Measurements from ENCODE around the gene ITGB1BP1.
A peak's percentile ranks its signal among the peaks of the same experiment; 100 is the strongest.

ITGB1BP1 gene

DNA sequence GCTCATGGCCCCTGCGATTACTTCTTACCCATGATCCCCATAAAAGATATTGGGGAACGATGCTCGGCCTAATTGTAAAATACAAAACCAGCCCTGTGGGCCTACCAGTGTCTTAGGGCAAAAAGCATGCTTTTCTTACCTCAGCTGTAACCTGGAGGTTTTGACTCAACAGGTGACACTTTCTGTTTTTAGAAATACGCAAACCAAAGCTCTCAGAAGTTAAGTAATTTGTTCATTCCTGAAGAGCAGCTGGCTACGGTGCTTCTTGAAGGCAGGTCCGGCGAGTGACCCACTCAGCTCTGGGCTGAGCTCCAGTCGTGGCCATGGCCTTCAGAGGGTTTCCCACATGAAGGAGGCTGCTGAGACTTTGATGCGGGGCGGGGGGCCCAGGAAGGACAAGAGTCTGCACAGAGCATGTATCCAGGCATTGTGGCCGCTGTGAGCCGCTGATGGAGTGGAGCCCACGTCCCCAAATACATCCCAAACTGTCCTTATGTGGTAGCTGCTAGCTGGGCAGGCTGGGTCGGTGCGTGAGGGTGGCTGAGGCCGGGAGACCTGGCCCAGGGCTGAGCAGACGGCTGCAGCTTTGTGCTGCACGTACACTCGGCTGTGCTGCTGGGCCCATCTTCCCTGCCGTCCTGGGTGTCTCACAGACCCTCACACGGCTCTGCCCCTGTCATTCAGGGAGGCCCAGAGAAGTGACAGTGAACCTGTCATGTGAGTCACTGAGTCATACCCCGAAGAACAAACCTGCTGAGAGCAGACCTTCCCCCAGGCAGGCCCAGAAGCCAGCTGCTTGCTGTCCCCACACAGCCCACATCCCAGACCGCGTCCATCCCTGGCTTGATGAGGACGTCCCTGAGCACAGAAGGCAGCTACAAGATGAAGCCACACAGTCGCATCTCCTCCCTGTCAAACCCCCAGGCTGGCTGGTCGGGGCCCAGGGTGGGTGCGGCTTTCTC lies 34.1 kb downstream of the ITGB1BP1 start:
- H3K4me3 ChIP-seq (ENCODE audit: low read depth, low read length): no peak overlapping the region
- H3K36me3 ChIP-seq (ENCODE audit: insufficient read depth, low read length): peaks cover 44% of the 10 kb centered on the region; the same call in 1 of the 2 replicates

DNA sequence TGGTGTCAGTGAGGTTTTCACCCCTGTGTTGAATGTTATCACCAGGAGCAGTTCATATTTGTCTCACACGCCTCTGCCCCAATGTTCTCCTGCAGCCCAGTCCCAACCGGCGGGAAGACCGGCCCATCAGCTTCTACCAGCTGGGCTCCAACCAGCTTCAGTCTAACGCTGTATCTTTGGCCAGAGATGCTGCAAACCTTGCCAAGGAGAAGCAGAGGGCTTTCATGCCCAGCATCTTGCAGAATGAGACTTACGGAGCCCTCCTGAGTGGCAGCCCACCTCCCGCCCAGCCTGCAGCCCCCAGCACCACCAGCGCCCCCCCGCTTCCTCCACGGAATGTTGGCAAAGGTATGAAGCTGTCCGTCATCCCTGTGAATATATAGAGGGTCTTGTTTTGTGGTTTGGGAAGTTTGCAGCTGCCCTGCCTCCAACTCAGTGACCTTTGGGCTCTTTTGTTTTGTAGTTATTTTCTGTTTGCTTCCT lies 35.1 kb downstream of the ITGB1BP1 start:
- Histone ChIP-seq H3K27ac (ENCODE audit: low read depth, low read length) (no peak overlapping the region), H2AFZ (ENCODE audit: low read length, unreplicated experiment) (no peak overlapping the region), H3K4me1 (ENCODE audit: control insufficient read depth, insufficient read depth, low read length, unreplicated experiment) (peaks cover 12% of the 10 kb centered on the region), H3K79me2 (ENCODE audit: control insufficient read depth, insufficient read depth, low read length, unreplicated experiment) (no peaks in the 10 kb centered on the region), H3K27me3 (ENCODE audit: insufficient read depth, low read length) (no peaks in the 10 kb centered on the region), H3K4me3 (ENCODE audit: low read depth, low read length) (no peak overlapping the region), H3K36me3 (ENCODE audit: insufficient read depth, low read length) (peaks cover 43% of the 10 kb centered on the region; the same call in 1 of the 2 replicates)

More for the DNA sequence above, 34.1 kb downstream of the ITGB1BP1 start:
- H3K27me3 ChIP-seq (ENCODE audit: insufficient read depth, low read length): no peaks in the 10 kb centered on the region
- H2AFZ ChIP-seq (ENCODE audit: low read length, unreplicated experiment): no peak overlapping the region
- no peaks in the 10 kb centered on the region for H3K79me2 ChIP-seq (ENCODE audit: control insufficient read depth, insufficient read depth, low read length, unreplicated experiment)
- no peak overlapping the region for H3K27ac ChIP-seq (ENCODE audit: low read depth, low read length)
- peaks cover 12% of the 10 kb centered on the region for H3K4me1 ChIP-seq (ENCODE audit: control insufficient read depth, insufficient read depth, low read length, unreplicated experiment)

DNA sequence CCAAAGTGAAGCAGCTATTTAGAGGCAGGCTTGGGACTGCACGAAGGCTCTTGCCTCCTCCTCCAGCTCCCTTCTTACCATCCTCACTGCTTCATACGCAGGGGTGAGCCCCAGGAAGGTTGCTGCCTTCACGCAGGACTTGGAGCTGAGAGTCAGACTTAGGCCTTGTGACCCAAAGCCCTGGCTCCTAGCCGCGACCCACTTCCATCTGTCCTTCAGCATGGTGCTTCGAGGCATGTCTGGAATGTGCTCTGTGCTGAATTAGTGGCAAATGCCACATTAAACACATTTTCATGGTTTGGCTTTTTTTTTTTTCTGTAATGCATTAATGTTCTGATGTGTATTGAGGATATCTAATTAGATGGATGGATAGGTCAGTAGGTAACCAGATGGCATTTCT lies 37.5 kb downstream of the ITGB1BP1 start:
- Histone ChIP-seq H3K27ac (ENCODE audit: low read depth, low read length) (no peak overlapping the region), H3K4me3 (ENCODE audit: low read depth, low read length) (no peak overlapping the region), H3K79me2 (ENCODE audit: control insufficient read depth, insufficient read depth, low read length, unreplicated experiment) (no peaks in the 10 kb centered on the region), H2AFZ (ENCODE audit: low read length, unreplicated experiment) (no peak overlapping the region), H3K36me3 (ENCODE audit: insufficient read depth, low read length) (peaks cover 46% of the 10 kb centered on the region; the same call in 1 of the 2 replicates), H3K4me1 (ENCODE audit: control insufficient read depth, insufficient read depth, low read length, unreplicated experiment) (peaks cover 29% of the 10 kb centered on the region), H3K27me3 (ENCODE audit: insufficient read depth, low read length) (no peaks in the 10 kb centered on the region)

DNA sequence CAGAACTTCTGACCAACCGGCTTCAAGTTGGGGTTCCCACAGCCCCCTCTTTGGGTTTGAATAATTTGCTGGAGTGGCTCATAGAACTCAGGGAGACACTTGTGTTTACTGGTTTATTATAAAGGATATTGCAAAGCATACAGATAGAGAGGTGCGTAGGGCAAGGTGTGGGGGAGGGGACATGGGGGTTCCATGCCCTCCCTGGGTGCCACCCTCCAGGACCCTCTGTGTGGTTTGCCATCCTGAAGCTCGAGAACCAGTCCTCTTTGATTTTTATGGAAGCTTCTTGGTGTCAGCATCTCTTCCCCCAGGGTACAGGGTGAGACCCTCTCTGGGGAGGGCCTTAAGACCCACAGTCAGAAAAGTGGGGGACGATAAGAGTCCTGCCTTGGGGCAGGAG lies 38.8 kb downstream of the ITGB1BP1 start:
- Histone ChIP-seq H3K36me3 (ENCODE audit: insufficient read depth, low read length) (peaks cover 41% of the 10 kb centered on the region; the same call in 1 of the 2 replicates), H3K4me3 (ENCODE audit: low read depth, low read length) (no peak overlapping the region), H3K27ac (ENCODE audit: low read depth, low read length) (no peak overlapping the region), H3K4me1 (ENCODE audit: control insufficient read depth, insufficient read depth, low read length, unreplicated experiment) (peaks cover 39% of the 10 kb centered on the region), H3K79me2 (ENCODE audit: control insufficient read depth, insufficient read depth, low read length, unreplicated experiment) (no peaks in the 10 kb centered on the region), H2AFZ (ENCODE audit: low read length, unreplicated experiment) (no peak overlapping the region), H3K27me3 (ENCODE audit: insufficient read depth, low read length) (no peaks in the 10 kb centered on the region)

DNA sequence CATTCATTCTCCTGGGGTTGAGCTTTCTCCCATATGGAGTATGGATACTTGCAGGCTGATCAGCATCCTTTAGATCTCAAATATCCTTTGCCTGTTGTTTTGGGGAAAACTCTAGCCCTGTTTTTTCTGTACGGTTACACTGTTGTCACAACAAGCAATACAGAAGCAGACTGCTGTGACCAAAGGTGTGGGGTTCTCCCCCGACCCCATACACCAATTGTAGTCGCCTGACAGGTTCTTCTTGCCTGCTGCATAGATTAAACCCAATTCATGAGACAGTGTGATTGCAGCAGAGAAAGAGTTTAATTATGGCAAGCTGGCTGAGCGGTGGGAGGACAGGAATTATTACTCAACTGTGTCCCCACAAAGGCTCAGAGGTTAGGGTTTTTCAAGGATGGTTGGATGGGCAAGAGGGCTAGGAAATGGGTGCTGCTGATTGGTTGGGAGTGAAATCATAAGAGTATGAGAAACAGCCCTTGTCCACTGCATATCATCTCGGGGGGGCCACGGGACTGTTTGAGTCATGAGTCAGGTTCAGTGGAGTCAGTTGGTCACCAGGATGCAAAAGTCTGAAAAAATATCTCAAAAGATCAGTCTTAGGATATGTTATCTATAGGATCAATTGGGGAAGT lies 40.6 kb downstream of the ITGB1BP1 start:
- Histone ChIP-seq H3K27me3 (ENCODE audit: insufficient read depth, low read length) (no peaks in the 10 kb centered on the region), H3K27ac (ENCODE audit: low read depth, low read length) (no peak overlapping the region), H3K79me2 (ENCODE audit: control insufficient read depth, insufficient read depth, low read length, unreplicated experiment) (peaks cover 8% of the 10 kb centered on the region), H3K4me1 (ENCODE audit: control insufficient read depth, insufficient read depth, low read length, unreplicated experiment) (peaks cover 57% of the 10 kb centered on the region), H2AFZ (ENCODE audit: low read length, unreplicated experiment) (no peak overlapping the region), H3K36me3 (ENCODE audit: insufficient read depth, low read length) (peaks cover 38% of the 10 kb centered on the region; the same call in 1 of the 2 replicates), H3K4me3 (ENCODE audit: low read depth, low read length) (no peak overlapping the region)

DNA sequence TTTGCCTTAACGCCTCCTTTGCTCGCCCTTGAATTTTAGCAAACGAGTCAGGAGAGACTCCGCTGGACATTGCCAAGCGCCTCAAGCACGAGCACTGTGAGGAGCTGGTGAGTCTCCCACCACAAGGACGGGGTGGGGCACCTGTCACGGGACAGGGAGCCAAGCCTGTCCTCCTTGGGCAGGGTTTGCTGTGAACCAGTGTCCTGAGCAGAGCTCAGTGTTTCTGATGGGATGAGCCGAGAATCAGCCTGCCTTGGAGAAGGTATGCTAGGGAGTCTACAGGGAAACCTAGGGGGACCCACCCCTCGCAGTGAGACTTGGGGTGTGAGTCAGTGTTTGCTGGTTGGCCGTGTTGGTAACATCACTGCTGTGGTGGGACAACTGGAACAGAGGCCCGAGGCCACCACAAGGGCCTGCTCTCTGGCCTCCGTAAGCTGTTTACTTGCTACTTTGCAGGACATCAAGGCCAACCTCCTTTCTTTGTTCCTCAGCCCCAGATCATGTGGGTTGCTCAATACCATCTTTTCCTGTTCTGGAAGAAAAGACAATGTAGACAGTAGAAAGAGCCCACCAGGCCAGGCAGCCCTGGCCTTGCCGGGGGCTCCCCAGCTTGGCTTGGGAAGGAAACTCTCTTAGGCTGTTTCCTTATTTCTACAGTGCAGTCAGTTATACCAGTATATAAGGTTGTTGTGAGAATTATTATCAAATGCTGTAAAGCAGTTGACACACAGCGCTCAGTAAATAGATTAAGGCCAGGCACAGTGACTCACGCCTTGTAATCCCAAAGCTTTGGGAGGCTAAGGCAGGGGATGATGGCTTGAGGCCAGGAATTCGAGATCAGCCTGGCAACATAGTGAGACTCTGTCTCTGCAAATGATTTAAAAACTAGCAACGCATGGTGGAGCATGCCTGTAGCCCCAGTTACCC lies 42.4 kb downstream of the ITGB1BP1 start:
- Histone ChIP-seq H3K4me1 (ENCODE audit: control insufficient read depth, insufficient read depth, low read length, unreplicated experiment) (peaks cover 57% of the 10 kb centered on the region), H3K79me2 (ENCODE audit: control insufficient read depth, insufficient read depth, low read length, unreplicated experiment) (peaks cover 8% of the 10 kb centered on the region), H2AFZ (ENCODE audit: low read length, unreplicated experiment) (no peak overlapping the region), H3K27me3 (ENCODE audit: insufficient read depth, low read length) (no peaks in the 10 kb centered on the region), H3K4me3 (ENCODE audit: low read depth, low read length) (peak overlapping the region; percentile 11; the same call in 1 of the 2 replicates), H3K27ac (ENCODE audit: low read depth, low read length) (peak overlapping the region; percentile 85), H3K36me3 (ENCODE audit: insufficient read depth, low read length) (peaks cover 26% of the 10 kb centered on the region; the same call in 1 of the 2 replicates)

DNA sequence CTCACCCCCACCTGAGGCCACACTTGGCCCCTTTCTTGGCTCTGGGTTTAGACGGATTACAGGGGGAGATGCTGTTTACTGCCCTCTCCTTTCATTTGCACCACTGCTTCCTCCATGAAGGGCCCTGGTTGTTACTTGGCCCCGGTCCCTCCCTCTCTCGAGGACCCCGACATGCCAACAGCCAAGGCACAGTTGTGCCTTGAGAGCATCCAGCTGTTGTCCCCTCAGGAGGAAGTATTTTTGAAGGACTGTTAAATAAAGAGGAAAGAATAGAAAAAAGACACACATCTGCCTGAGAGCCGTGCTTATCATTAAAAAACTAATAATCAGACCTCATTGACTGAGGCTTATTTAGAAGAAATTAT lies 44.0 kb downstream of the ITGB1BP1 start:
- H3K27ac ChIP-seq (ENCODE audit: low read depth, low read length): no peak overlapping the region
- H3K79me2 ChIP-seq (ENCODE audit: control insufficient read depth, insufficient read depth, low read length, unreplicated experiment): peaks cover 8% of the 10 kb centered on the region
- no peak overlapping the region for H2AFZ ChIP-seq (ENCODE audit: low read length, unreplicated experiment)
- H3K4me1 ChIP-seq (ENCODE audit: control insufficient read depth, insufficient read depth, low read length, unreplicated experiment): peaks cover 52% of the 10 kb centered on the region
- H3K4me3 ChIP-seq (ENCODE audit: low read depth, low read length): no peak overlapping the region
- no peaks in the 10 kb centered on the region for H3K27me3 ChIP-seq (ENCODE audit: insufficient read depth, low read length)
- peaks cover 19% of the 10 kb centered on the region; the same call in 1 of the 2 replicates for H3K36me3 ChIP-seq (ENCODE audit: insufficient read depth, low read length)

DNA sequence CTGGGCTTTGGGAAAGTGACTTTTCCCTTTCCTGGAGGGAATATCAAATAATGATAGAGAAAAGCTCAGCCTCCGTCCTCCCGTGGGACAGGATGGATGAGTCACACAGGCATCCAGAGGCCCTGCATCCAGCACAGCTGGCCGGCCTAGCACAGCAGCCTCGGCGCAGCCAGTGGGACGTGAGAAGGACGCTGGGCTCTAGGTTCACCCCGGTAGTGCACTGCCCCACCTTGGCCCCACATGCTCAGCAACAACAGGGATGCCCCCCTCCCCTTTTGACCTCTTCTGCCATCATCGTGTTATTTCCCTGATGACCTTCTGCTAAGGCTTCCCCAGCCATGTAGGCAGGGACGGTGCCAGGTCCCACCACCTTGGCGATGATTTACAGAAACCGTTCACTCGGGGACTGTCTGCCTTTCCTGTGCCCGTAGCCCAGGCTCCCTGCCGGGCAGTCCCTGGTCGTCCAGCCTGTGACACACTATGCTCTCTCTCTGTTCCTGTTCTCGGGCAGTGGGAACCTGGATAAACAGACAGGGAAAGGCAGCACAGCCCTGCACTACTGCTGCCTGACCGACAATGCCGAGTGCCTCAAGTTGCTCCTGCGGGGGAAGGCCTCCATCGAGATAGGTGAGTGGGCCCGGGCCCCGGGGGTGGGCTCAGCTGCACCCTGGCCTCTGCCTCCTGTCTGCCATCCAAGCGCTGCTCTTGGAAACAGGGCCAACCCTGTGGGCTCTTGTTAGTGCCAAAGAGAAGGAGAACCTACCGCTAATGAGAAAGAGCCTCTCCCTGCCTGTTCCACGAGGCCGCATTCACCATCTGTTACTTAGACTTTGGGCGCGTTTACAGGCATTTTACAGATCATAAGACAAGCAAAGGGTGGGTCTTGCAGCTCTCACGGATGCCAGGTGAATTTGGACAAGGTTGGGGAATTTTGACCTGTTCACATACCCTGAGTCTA lies 44.6 kb downstream of the ITGB1BP1 start:
- Histone ChIP-seq H3K36me3 (ENCODE audit: insufficient read depth, low read length) (peaks cover 19% of the 10 kb centered on the region; the same call in 1 of the 2 replicates), H2AFZ (ENCODE audit: low read length, unreplicated experiment) (no peak overlapping the region), H3K27ac (ENCODE audit: low read depth, low read length) (peak overlapping the region; percentile 80), H3K27me3 (ENCODE audit: insufficient read depth, low read length) (no peaks in the 10 kb centered on the region), H3K4me3 (ENCODE audit: low read depth, low read length) (no peak overlapping the region), H3K79me2 (ENCODE audit: control insufficient read depth, insufficient read depth, low read length, unreplicated experiment) (peaks cover 8% of the 10 kb centered on the region), H3K4me1 (ENCODE audit: control insufficient read depth, insufficient read depth, low read length, unreplicated experiment) (peaks cover 52% of the 10 kb centered on the region)

DNA sequence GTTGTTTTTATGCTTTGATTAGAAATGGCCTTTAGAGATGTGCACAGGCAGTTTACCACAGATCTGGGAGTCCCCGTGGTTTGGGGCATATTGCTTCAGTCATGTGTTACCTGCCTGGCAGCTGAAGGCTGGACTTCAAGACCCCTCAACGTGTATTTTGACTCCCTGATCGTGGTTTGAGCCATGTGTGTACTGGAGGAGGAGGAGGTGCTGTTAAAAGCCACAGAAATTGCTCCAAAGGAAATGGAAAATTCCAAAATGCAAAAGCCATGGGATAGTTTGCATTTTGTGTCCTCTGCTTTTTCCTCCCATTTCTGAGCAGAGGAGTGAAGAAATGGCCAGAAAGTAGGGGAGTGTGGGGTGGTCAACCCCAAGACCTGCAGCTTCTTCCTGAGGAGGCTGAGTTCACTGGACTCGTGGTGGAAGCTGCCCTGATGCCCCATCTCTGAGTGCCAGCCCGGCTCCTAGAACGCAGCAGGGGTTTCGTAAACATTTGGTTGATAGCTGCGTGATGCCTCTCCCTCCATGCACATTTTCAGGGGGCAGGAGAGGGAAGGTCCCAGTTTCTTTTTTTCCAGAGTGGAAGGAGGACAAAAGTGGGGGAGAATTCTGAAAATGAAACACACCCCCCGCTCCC lies 45.7 kb downstream of the ITGB1BP1 start:
- Histone ChIP-seq H3K4me3 (ENCODE audit: low read depth, low read length) (no peak overlapping the region), H3K4me1 (ENCODE audit: control insufficient read depth, insufficient read depth, low read length, unreplicated experiment) (peaks cover 48% of the 10 kb centered on the region), H3K36me3 (ENCODE audit: insufficient read depth, low read length) (peaks cover 10% of the 10 kb centered on the region; the same call in 1 of the 2 replicates), H3K27ac (ENCODE audit: low read depth, low read length) (peak overlapping the region; percentile 80), H3K27me3 (ENCODE audit: insufficient read depth, low read length) (no peaks in the 10 kb centered on the region), H2AFZ (ENCODE audit: low read length, unreplicated experiment) (no peak overlapping the region), H3K79me2 (ENCODE audit: control insufficient read depth, insufficient read depth, low read length, unreplicated experiment) (peaks cover 8% of the 10 kb centered on the region)
